DMS53 (cell line): Measurements from ENCODE around the gene EPM2AIP1.
A peak's percentile ranks its signal among the peaks of the same experiment; 100 is the strongest.
"Not testable (repeated sequence)": the region's sequence is repeated elsewhere in the genome, so short reads cannot be mapped to it uniquely, and the experiment has no call there.

Experiments used
- DNase-seq: peaks from one replicate; lab custom pipeline; 2025; lab: John Stamatoyannopoulos, UW

EPM2AIP1 gene

GRCh38 chr3:36992806-36993325, at the start of gene EPM2AIP1:
Gene EPM2AIP1 (minus strand): TSS chr3:36993131. CDS start chr3:36993077, 54 bp downstream.
- DNase-seq: no peak

DNA sequence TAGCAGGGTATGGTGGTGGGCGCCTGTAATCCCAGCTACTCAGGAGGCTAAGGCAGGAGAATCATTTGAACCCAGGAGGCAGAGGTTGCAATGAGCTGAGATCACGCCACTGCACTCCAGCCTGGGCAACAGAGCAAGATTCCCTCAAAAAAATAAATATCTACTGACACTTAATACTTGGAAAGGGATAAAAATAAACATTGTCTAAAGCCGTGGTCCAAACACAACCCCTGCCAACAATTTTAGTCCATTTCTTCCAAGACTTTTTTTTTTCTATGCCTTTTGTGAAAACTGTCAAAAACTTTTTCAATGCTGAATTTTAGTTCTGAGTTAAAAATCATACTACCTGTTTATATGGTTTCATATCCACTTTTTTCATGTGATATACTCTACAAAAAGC, 49.8 kb upstream of the EPM2AIP1 start:
- DNase-seq: not testable (repeated sequence)

- DNase-seq: no peak
Measured at GRCh38 chr3:37041546-37042195, 48.7 kb upstream of the EPM2AIP1 start.

DNA sequence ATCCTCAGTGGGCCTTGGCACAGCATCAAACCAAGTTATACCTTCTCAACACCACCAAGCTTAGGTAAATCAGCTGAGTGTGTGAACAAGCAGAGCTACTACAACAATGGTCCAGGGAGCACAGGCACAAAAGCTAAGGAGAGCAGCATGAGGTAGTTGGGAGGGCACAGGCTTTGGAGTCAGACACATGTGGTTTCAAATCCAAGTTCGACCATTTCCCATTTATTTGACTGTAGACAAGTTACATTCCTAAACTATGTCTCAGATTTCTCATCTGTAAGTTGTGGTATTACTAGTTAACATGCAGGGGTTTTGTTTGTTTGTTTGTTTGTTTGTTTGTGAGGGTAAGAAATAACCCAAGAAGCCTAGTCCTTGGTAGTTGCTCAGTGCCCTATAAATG, 47.3 kb upstream of the EPM2AIP1 start:
- DNase-seq: no peak

GRCh38 chr3:37039161-37039846, 46.4 kb upstream of the EPM2AIP1 start:
- DNase-seq: no peak

- DNase-seq: no peak
Measured at GRCh38 chr3:37037352-37037751, 44.4 kb upstream of the EPM2AIP1 start.

DNA sequence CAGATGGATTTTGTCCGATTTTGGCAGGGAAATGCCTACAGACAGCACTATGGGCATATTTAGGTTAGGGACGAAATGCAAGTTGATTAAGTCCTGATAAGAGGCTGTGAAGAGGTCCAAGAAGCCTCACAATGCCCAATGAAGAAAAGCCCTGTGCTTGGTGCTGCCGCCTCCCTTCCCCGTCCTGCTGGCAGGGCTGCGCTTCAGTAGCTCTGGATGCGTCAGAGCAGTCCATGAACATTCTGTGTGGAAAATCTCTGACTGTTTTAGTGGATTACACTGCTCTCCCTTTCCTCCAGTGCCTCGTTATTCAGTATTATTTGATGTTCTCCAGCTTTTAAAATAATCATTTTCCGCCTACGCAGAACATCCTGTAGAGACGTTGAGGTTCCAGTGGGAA, 40.0 kb upstream of the EPM2AIP1 start:
- no peak for DNase-seq

- no peak for DNase-seq
Measured at GRCh38 chr3:37031096-37031682, 38.3 kb upstream of the EPM2AIP1 start.

GRCh38 chr3:37030588-37030987, 37.7 kb upstream of the EPM2AIP1 start:
- DNase-seq: no peak

GRCh38 chr3:37029516-37030163, 36.7 kb upstream of the EPM2AIP1 start:
- no peak for DNase-seq

GRCh38 chr3:37029111-37029510, 36.2 kb upstream of the EPM2AIP1 start:
- DNase-seq: no peak

DNA sequence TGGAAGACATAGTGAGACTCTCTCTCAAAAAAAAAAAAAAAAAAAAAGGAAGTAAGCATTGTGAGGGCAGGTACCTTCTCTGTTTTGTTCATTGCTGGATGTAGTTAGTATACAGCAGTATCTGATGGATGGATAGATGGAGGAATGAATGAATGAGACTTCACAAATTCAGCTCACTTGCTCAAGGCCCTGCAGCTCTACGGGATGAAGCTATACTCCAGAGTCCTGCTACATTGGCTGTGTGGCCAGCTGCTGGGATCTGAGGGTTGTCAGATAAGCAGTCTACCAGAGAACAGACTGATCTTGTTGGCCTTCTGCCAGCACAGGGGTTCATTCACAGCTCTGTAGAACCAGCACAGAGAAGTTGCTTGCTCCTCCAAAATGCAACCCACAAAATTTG, 35.4 kb upstream of the EPM2AIP1 start:
- no peak for DNase-seq

- no peak for DNase-seq
Measured at GRCh38 chr3:37026851-37027250, 33.9 kb upstream of the EPM2AIP1 start.

DNA sequence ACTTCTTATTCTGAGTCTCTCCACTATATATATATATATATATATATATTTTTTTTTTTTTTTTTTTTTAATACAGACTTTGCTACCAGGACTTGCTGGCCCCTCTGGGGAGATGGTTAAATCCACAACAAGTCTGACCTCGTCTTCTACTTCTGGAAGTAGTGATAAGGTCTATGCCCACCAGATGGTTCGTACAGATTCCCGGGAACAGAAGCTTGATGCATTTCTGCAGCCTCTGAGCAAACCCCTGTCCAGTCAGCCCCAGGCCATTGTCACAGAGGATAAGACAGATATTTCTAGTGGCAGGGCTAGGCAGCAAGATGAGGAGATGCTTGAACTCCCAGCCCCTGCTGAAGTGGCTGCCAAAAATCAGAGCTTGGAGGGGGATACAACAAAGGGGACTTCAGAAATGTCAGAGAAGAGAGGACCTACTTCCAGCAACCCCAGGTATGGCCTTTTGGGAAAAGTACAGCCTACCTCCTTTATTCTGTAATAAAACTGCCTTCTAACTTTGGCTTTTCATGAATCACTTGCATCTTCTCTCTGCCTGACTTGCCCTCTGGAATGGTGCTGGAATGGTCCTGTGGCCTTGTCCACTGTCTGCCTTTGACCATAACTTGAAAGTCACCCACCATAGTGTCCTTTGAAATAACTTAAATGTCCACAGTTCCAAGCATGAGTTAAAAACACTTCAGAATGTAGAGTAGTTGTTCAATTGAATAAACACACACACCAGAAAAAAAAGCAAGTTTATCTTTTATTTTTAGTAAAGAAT, 32.8 kb upstream of the EPM2AIP1 start:
- DNase-seq: no peak

GRCh38 chr3:37024820-37025405, 32.0 kb upstream of the EPM2AIP1 start:
- DNase-seq: no peak

DNA sequence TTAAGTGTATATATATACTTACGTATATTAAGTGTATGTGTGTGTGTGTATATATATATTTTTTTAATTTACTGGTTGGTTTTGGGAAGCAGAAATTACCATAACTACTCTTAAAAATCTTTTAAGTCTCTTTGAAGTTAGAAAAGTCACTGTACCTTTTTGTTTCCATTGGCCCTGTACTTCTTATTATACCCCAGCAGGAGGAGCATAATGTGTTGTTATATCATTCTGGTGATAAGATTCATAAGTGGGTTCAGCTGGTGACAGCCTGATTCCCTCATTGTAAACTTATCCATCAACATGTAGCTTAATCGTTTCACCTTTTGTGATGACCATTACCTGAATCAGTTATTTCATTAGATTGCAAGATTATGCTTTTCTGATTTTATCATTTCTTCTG, 31.2 kb upstream of the EPM2AIP1 start:
- DNase-seq: peak; percentile 1

DNA sequence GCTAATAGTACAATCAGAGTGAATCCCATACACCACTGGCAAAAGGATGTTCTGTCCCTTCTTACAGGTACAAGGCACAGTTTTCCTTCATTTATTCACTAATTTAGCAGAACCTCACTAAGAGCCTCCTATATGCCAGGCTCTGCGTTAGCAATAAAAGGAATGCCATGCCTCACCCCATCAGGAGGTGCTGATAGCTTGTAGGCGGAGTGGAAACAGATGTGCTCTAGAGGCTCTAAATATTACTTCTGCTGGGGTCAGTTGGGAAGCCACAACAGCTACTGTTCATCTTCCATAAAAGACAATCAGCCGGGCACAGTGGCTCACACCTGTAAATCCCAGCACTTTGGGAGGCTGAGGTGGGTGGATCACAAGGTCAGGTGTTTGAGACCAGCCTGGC, 24.8 kb upstream of the EPM2AIP1 start:
- no peak for DNase-seq

- no peak for DNase-seq
Measured at GRCh38 chr3:37016903-37017302, 24.0 kb upstream of the EPM2AIP1 start.

DNA sequence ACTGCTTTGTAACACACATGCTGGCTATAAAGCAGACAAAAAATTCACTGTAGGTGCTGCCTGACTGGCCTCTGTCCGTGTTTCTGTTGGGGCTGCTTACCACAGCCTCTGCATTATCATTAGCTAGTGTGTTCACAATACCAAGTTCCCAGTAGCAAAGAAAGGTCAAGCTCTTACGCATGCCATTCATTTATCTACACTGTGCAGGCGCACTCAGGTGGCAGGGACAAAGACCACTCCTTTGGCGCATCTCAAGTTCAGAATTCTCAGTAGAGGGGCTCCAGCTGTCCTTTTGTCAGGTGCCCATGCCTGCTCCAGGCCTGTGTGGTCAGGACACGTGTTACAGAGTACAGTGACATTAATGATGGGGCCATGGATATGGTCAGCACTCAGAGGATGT, 22.7 kb upstream of the EPM2AIP1 start:
- no peak for DNase-seq

DNA sequence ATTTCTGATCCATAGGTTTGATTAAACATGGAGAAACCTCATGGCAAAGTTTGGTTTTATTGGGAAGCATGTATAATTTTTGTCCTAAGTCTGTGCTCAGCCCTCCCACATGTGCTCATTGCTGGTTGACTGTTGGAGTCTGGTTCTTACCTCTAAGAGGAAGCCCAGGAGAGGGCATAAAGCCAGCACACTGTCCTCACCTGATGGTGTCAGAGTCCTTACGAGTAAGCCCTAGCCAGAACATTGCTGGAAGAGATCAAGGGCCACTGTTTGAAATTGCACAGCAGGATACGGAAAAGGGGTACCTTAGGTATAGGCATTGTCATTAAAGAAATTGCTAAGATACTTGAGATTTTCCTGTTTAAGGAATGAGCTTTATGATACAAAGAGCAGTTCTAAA, 21.7 kb upstream of the EPM2AIP1 start:
- DNase-seq: no peak
